K562 (cell line): ENCODE results near the gene MYO1F. TPM values are rescaled to one million over a fixed set of nuclear protein-coding genes. Genes with fewer than 3 reads are reported as not detected.

Experiments used
- ATAC-seq: fragments of 200-7000 bp; cut with Tn5 transposase; 3 replicates; pipeline ENCODE4 v1.9.1; 2020; ENCODE audit warnings: moderate library complexity
- BruUV-seq: library from RNA; stranded (reverse); fragments of 400-500 nt; replicated peaks from 2 replicates; lab custom pipeline; 2021; lab: Mats Ljungman, UMichigan
- CTCF ChIA-PET: fragments of 300-600 bp; formaldehyde crosslinking; extraction: SDS; loops from one replicate; lab custom pipeline; 2021; ENCODE audit warnings: low intra/inter-chr PET ratio; lab: Yijun Ruan, JAX
- POLR2A ChIA-PET: fragments of 300-600, 350-650 bp; sonication (Branson Sonifier 250); formaldehyde crosslinking; extraction: SDS; loops from one replicate; lab custom pipeline; 2021; ENCODE audit warnings: antibody characterized with exemption, inconsistent platforms; lab: Yijun Ruan, JAX
- DNase-seq, 4 experiments: peaks; one replicate each; pipeline versions ENCODE4 v3.0.0 to v3.0.0-alpha.2; 2011 to 2018; ENCODE audit warnings: low spot score in 3 of 4, mixed read lengths in 3 of 4; ENCODE audit errors: extremely low read depth in 1 of 4
- FAIRE-seq: peaks from 2 replicates; lab custom pipeline; 2011; peaks lifted over from hg19 to GRCh38; lab: Jason Lieb, UNC
- H2AFZ ChIP-seq: 2 replicates; pipeline ENCODE4 v1.6.0; 2011; ENCODE audit warnings: low read depth, low read length, control low read depth, inconsistent platforms
- H3K27ac ChIP-seq: fragments of 200-600 bp; 3 replicates; pipeline ENCODE4 v1.8.0; 2011; ENCODE audit warnings: low read depth, mild to moderate bottlenecking, control low read depth, inconsistent platforms, low read length, moderate library complexity, mixed read lengths; ENCODE audit errors: extremely low read depth
- H3K27me3 ChIP-seq, 2 experiments: fragments of 300-600 bp in 1 of 2; 2 replicates in 1 of 2; 3 replicates in 1 of 2; pipeline versions ENCODE4 v1.6.0 to v1.8.0; 2011; ENCODE audit warnings: inconsistent platforms in 2 of 2, low read length in 2 of 2, mild to moderate bottlenecking in 1 of 2, mixed read lengths in 1 of 2, moderate library complexity in 1 of 2; ENCODE audit not compliant: control insufficient read depth in 2 of 2, insufficient read depth in 2 of 2
- H3K36me3 ChIP-seq: fragments of 300-600 bp; 3 replicates; pipeline ENCODE4 v1.8.0; 2011; ENCODE audit warnings: mild to moderate bottlenecking, low read length, inconsistent platforms; ENCODE audit not compliant: control insufficient read depth, insufficient read depth
- H3K4me1 ChIP-seq, 2 experiments: fragments of 200-600 bp in 1 of 2; replicated peaks in 1 of 2; 2 replicates in 1 of 2; 3 replicates in 1 of 2; pipeline versions ENCODE4 v1.5.1 to v1.8.0; 2011; ENCODE audit warnings: inconsistent platforms in 2 of 2, low read length in 2 of 2, mild to moderate bottlenecking in 1 of 2, mixed read lengths in 1 of 2, moderate library complexity in 1 of 2; ENCODE audit not compliant: control insufficient read depth in 2 of 2, insufficient read depth in 2 of 2
- H3K4me2 ChIP-seq: 2 replicates; pipeline ENCODE4 v1.6.1; 2011; ENCODE audit warnings: low read length, control low read depth, inconsistent platforms, mixed read lengths; ENCODE audit not compliant: insufficient read depth
- H3K4me3 ChIP-seq: fragments of 200-600 bp; sonication (generic), shearing (Covaris generic); 2 replicates; pipeline ENCODE4 v1.5.1; 2016; ENCODE audit warnings: control low read depth, inconsistent platforms
- H3K79me2 ChIP-seq: fragments of 200-600 bp; 3 replicates; pipeline ENCODE4 v1.8.0; 2011; ENCODE audit warnings: low read length, inconsistent platforms; ENCODE audit not compliant: control insufficient read depth, insufficient read depth
- H3K9ac ChIP-seq, 2 experiments: 2 replicates each; pipeline versions ENCODE4 v1.6.0 to v1.6.1; 2011; ENCODE audit warnings: low read depth in 2 of 2, low read length in 2 of 2, control low read depth in 1 of 2, inconsistent platforms in 1 of 2, mild to moderate bottlenecking in 1 of 2, mixed read lengths in 1 of 2; ENCODE audit not compliant: insufficient read depth in 1 of 2
- H3K9me1 ChIP-seq: one replicate; pipeline ENCODE4 v1.6.0; 2011; ENCODE audit warnings: inconsistent platforms, mild to moderate bottlenecking, low read length, moderate library complexity; ENCODE audit not compliant: control insufficient read depth, insufficient read depth
- H3K9me3 ChIP-seq: replicated peaks from 2 replicates; pipeline ENCODE4 v1.5.1; 2011; ENCODE audit warnings: low read depth, low read length, inconsistent platforms; ENCODE audit not compliant: control insufficient read depth, insufficient read depth
- H4K20me1 ChIP-seq: replicated peaks from 2 replicates; pipeline ENCODE4 v1.6.1; 2011; ENCODE audit warnings: low read length, inconsistent platforms, mixed read lengths; ENCODE audit not compliant: control insufficient read depth, insufficient read depth
- ATF7 ChIP-seq: fragments of 450-650 bp; IDR thresholded peaks from 2 replicates; pipeline ENCODE4 v1.7.1; 2014; ENCODE audit warnings: mild to moderate bottlenecking, moderate library complexity
- EWSR1 ChIP-seq: fragments of 450-650 bp; IDR thresholded peaks from 2 replicates; pipeline ENCODE4 v1.6.1; 2018; ENCODE audit warnings: borderline replicate concordance, mild to moderate bottlenecking, low read depth, moderate library complexity; ENCODE audit not compliant: partially characterized antibody
- HDAC3 ChIP-seq: fragments of 450-650 bp; IDR thresholded peaks from 2 replicates; pipeline ENCODE4 v1.6.1; 2018; ENCODE audit warnings: borderline replicate concordance, mild to moderate bottlenecking, moderate library complexity; ENCODE audit not compliant: partially characterized antibody
- KLF6 ChIP-seq: fragments of 250-450 bp; sonication (Bioruptor Pico); IDR thresholded peaks from 2 replicates; pipeline ENCODE4 v1.4.0; 2020; ENCODE audit warnings: mild to moderate bottlenecking, moderate library complexity, borderline replicate concordance
- MECOM ChIP-seq: fragments of 250-450 bp; sonication (Bioruptor Pico); IDR thresholded peaks from 2 replicates; pipeline ENCODE4 v1.8.0; 2022; ENCODE audit warnings: inconsistent platforms
- NCOA6 ChIP-seq: fragments of 450-650 bp; IDR thresholded peaks from 2 replicates; pipeline ENCODE4 v1.6.1; 2017; ENCODE audit warnings: mild to moderate bottlenecking
- RBM14 ChIP-seq: fragments of 200-400 bp; formaldehyde crosslinking; IDR thresholded peaks from 2 replicates; pipeline ENCODE4 v1.6.1; 2018; ENCODE audit warnings: low read depth, mild to moderate bottlenecking, low read length, moderate library complexity, borderline replicate concordance; ENCODE audit not compliant: insufficient read depth
- SIN3A ChIP-seq, 2 experiments: fragments of 150-350 bp in 1 of 2; IDR thresholded peaks; 2 replicates each; pipeline ENCODE4 v1.6.1; 2011 to 2016; ENCODE audit warnings: borderline replicate concordance in 2 of 2, low read depth in 2 of 2, low read length in 2 of 2, mild to moderate bottlenecking in 2 of 2, moderate library complexity in 2 of 2; ENCODE audit not compliant: control insufficient read depth in 1 of 2
- TGIF2 ChIP-seq: sonication (generic); formaldehyde crosslinking; IDR thresholded peaks from 2 replicates; pipeline ENCODE4 v1.8.1; 2022; ENCODE audit warnings: mild to moderate bottlenecking, missing genetic modification reagents, moderate library complexity
- ZNF212 ChIP-seq: fragments of 450-650 bp; formaldehyde crosslinking; IDR thresholded peaks from 2 replicates; pipeline ENCODE4 v1.4.0; 2020; ENCODE audit warnings: mild to moderate bottlenecking
- WGBS: fragments of 100-300 bp; shearing (Covaris generic); methylation state at CpG from one replicate; pipeline ENCODE4 v1.1.6; 2016; ENCODE audit warnings: low coverage, mixed read lengths; ENCODE audit not compliant: insufficient coverage; ENCODE audit errors: missing lambda C conversion rate; 5-methylcytosine and 5-hydroxymethylcytosine counted together
- in situ Hi-C: fragments of 300-500 bp; cut with MboI; formaldehyde crosslinking; loops from 4 replicates; pipeline ENCODE4 v1.15.0; 2018; ENCODE audit warnings: inconsistent platforms, mixed read lengths
- intact Hi-C: fragments of 100-400 bp; cut with micrococcal nuclease; formaldehyde crosslinking; loops from 2 replicates; pipeline ENCODE4 v1.14.2; 2022
- polyA plus RNA-seq, 8 experiments: library from polyadenylated mRNA; depleted of rRNA in 4 of 8; stranded (reverse) in 5 of 8; unstranded in 3 of 8; fragments of >200 nt; fragmentation: Nextera tagmentation in 2 of 8; fragmentation: Illumina TruSeq in 1 of 8; extraction: Ambion mirVana in 2 of 8; extraction: Trizol in 1 of 8; gene quantifications; 2 replicates each; pipeline versions ENCODE4 v1.2.1 to v1.2.3, GENCODE V29; 2011 to 2014; ENCODE audit warnings: inconsistent platforms in 1 of 8, missing spikeins in 1 of 8
- total RNA-seq, 7 experiments: library from RNA; depleted of rRNA in 6 of 7; stranded (reverse); fragments of >200 nt in 6 of 7; fragmentation: Illumina TruSeq in 2 of 7; extraction: Trizol in 2 of 7; gene quantifications; 2 replicates each; pipeline versions ENCODE4 v1.2.1 to v1.2.3, GENCODE V29; 2011 to 2021; ENCODE audit warnings: low replicate concordance in 1 of 7
- TF ChIP-seq, protein P1 (sequence below): fragments of 450-650 bp; IDR thresholded peaks from 2 replicates; pipeline ENCODE4 v1.6.1; 2016; ENCODE audit warnings: mild to moderate bottlenecking, moderate library complexity

MYO1F gene
- total and polyA plus RNA-seq, 9 of the 15 experiments (the other 6 are each of a cell fraction or from before 2014, with no cell fraction given), result 0.78 to 9.4 (median 4.3) TPM

DNA sequence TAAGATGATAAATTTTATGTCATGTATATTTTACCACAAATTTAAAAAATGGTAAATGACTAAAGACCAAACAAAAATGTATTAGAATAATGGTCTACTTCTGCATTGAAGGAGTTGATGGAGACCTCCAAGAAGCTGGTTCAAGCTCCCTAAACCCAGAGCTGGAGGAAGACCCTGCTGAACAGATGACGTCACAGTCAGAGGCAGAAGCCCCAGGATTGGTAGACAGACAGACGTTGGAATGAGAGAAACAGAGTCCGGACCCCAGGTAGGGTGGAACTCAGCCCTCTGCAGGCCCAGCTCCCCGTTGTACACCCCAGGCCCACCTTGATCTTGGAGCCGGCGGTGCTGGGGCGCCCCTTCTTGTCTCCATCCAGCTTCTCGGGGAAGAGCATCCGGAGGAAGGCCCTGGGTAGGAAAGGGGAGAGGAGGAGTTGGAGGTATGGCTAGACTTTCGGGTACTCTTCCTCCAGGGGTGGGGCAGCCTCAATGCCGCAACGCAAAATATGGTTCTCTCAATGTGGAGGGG is 37.6 kb downstream of the MYO1F start:
- POLR2A ChIA-PET, result interaction anchor here (0.6 to 1.2 kb wide), 4 partner anchors 9 to 37 kb away, joined by 3 to 4 read pairs (median 4); no protein-coding TSS in a partner anchor
- Histone ChIP-seq H3K9me3 (no peaks in the 10 kb centered on the region), H3K79me2 (no peaks in the 10 kb centered on the region), H3K36me3 (no peaks in the 10 kb centered on the region), H4K20me1 (no peaks in the 10 kb centered on the region), H2AFZ (no peak overlapping the region), H3K4me1 (peaks cover 0 to 9% of the 10 kb centered on the region in 2 experiments; a peak in 2 of 5 replicates), H3K4me2 (no peak overlapping the region), H3K9me1 (no peaks in the 10 kb centered on the region), H3K9ac (no peak overlapping the region), H3K4me3 (no peak overlapping the region), H3K27me3 (peaks cover 8 to 22% of the 10 kb centered on the region in 2 experiments; a peak in 3 of 5 replicates), H3K27ac (no peak overlapping the region)
- 15% methylated on average over 12 of the region's 12 CpGs for WGBS
- intact Hi-C loops, result no loop called here
- no peak for DNase-seq
- CTCF ChIA-PET, result no interaction called here
- FAIRE-seq, result no peak
- no peak for ATAC-seq
- in situ Hi-C loops, result no loop called here
- no TSS peak for BruUV-seq
- TF ChIP-seq MECOM (CRISPR knock-in tag) (no peak), HDAC3 (no peak), RBM14 (no peak), NCOA6 (no peak), TGIF2 (CRISPR knock-in tag) (no peak), ZNF212 (CRISPR knock-in tag) (no peak), ATF7 (peak; percentile 27; the same call in 1 of the 2 replicates), SIN3A (IDR thresholded peaks at IDR 0.05; ENCODE audit: borderline replicate concordance in 2 of 2, control insufficient read depth in 1 of 2, low read depth in 2 of 2, low read length in 2 of 2) (no peak), KLF6 (CRISPR knock-in tag) (no peak), EWSR1 (no peak)
- TF ChIP-seq, protein P1, sequence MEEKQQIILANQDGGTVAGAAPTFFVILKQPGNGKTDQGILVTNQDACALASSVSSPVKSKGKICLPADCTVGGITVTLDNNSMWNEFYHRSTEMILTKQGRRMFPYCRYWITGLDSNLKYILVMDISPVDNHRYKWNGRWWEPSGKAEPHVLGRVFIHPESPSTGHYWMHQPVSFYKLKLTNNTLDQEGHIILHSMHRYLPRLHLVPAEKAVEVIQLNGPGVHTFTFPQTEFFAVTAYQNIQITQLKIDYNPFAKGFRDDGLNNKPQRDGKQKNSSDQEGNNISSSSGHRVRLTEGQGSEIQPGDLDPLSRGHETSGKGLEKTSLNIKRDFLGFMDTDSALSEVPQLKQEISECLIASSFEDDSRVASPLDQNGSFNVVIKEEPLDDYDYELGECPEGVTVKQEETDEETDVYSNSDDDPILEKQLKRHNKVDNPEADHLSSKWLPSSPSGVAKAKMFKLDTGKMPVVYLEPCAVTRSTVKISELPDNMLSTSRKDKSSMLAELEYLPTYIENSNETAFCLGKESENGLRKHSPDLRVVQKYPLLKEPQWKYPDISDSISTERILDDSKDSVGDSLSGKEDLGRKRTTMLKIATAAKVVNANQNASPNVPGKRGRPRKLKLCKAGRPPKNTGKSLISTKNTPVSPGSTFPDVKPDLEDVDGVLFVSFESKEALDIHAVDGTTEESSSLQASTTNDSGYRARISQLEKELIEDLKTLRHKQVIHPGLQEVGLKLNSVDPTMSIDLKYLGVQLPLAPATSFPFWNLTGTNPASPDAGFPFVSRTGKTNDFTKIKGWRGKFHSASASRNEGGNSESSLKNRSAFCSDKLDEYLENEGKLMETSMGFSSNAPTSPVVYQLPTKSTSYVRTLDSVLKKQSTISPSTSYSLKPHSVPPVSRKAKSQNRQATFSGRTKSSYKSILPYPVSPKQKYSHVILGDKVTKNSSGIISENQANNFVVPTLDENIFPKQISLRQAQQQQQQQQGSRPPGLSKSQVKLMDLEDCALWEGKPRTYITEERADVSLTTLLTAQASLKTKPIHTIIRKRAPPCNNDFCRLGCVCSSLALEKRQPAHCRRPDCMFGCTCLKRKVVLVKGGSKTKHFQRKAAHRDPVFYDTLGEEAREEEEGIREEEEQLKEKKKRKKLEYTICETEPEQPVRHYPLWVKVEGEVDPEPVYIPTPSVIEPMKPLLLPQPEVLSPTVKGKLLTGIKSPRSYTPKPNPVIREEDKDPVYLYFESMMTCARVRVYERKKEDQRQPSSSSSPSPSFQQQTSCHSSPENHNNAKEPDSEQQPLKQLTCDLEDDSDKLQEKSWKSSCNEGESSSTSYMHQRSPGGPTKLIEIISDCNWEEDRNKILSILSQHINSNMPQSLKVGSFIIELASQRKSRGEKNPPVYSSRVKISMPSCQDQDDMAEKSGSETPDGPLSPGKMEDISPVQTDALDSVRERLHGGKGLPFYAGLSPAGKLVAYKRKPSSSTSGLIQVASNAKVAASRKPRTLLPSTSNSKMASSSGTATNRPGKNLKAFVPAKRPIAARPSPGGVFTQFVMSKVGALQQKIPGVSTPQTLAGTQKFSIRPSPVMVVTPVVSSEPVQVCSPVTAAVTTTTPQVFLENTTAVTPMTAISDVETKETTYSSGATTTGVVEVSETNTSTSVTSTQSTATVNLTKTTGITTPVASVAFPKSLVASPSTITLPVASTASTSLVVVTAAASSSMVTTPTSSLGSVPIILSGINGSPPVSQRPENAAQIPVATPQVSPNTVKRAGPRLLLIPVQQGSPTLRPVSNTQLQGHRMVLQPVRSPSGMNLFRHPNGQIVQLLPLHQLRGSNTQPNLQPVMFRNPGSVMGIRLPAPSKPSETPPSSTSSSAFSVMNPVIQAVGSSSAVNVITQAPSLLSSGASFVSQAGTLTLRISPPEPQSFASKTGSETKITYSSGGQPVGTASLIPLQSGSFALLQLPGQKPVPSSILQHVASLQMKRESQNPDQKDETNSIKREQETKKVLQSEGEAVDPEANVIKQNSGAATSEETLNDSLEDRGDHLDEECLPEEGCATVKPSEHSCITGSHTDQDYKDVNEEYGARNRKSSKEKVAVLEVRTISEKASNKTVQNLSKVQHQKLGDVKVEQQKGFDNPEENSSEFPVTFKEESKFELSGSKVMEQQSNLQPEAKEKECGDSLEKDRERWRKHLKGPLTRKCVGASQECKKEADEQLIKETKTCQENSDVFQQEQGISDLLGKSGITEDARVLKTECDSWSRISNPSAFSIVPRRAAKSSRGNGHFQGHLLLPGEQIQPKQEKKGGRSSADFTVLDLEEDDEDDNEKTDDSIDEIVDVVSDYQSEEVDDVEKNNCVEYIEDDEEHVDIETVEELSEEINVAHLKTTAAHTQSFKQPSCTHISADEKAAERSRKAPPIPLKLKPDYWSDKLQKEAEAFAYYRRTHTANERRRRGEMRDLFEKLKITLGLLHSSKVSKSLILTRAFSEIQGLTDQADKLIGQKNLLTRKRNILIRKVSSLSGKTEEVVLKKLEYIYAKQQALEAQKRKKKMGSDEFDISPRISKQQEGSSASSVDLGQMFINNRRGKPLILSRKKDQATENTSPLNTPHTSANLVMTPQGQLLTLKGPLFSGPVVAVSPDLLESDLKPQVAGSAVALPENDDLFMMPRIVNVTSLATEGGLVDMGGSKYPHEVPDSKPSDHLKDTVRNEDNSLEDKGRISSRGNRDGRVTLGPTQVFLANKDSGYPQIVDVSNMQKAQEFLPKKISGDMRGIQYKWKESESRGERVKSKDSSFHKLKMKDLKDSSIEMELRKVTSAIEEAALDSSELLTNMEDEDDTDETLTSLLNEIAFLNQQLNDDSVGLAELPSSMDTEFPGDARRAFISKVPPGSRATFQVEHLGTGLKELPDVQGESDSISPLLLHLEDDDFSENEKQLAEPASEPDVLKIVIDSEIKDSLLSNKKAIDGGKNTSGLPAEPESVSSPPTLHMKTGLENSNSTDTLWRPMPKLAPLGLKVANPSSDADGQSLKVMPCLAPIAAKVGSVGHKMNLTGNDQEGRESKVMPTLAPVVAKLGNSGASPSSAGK, result no peak
